Measurements from ENCODE around the gene TMEM164. TPM values are rescaled to one million over a fixed set of nuclear protein-coding genes. Genes with fewer than 3 reads are reported as not detected.

TMEM164 gene
- total RNA-seq, 4 donors from 2014 or later = 7.1 to 20.3 (median 13.3) TPM

DNA sequence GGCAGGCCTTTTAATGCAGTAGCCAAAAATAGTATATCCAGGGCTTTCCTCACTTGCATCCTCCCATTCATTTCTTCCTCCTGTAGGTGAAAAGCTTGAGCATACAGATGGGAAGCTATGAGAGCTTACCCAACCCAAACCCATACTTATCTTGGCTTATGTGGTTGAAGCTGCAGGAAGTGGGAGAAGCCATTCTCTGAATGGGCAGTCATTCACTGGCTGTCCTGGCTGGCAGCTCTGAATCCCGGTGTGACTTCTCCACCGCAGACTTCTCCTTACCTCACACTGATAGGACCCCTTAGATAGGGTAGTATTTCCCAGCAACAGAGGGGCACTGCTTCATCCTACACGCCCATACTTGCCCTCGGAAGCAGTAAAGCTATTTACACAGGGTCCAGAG, 189.6 kb downstream of the TMEM164 start:
- Histone ChIP-seq H3K27me3 (peaks cover 0 to 15% of the 10 kb centered on the region in 2 donors), H3K4me3 (no peak overlapping the region), H3K4me1 (no peaks in the 10 kb centered on the region), H3K36me3 (no peaks in the 10 kb centered on the region), H3K9me3 (no peaks in the 10 kb centered on the region), H3K27ac (no peak overlapping the region)
- DNase-seq (ENCODE audit: low spot score in 2 of 2) = no peak
- 73 to 81% methylated on average over 4 of the region's 4 CpGs for WGBS, 2 donors
- TF ChIP-seq EP300 (IDR thresholded peaks at IDR 0.05) (no peak), POLR2A (IDR thresholded peaks at IDR 0.05) (no peak)

DNA sequence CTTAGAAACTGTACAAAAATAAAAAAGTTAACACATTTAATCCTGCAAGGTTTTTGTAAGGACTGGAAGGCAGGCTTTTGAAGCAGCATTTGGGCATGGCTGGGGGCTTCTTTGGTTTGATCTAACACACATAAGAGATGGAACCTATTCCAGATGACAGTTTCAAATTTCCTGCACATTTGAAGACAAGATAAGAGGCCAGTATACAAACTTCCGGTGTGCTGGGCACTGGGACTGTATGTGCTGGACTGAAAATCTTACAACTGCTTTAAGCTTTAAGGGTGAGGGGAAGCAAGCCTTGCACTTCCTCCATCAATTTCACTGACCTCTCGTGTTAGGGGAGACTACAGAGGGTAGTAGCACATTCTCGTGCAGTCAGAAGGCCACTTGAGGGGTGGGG, 192.1 kb downstream of the TMEM164 start:
- TF ChIP-seq EP300 (IDR thresholded peaks at IDR 0.05) (no peak), POLR2A (IDR thresholded peaks at IDR 0.05) (no peak)
- TF ChIP-seq, protein P1, sequence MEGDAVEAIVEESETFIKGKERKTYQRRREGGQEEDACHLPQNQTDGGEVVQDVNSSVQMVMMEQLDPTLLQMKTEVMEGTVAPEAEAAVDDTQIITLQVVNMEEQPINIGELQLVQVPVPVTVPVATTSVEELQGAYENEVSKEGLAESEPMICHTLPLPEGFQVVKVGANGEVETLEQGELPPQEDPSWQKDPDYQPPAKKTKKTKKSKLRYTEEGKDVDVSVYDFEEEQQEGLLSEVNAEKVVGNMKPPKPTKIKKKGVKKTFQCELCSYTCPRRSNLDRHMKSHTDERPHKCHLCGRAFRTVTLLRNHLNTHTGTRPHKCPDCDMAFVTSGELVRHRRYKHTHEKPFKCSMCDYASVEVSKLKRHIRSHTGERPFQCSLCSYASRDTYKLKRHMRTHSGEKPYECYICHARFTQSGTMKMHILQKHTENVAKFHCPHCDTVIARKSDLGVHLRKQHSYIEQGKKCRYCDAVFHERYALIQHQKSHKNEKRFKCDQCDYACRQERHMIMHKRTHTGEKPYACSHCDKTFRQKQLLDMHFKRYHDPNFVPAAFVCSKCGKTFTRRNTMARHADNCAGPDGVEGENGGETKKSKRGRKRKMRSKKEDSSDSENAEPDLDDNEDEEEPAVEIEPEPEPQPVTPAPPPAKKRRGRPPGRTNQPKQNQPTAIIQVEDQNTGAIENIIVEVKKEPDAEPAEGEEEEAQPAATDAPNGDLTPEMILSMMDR (IDR thresholded peaks at IDR 0.05) = no peak
- no peaks in the 10 kb centered on the region for H3K36me3 ChIP-seq
- no peak for DNase-seq (ENCODE audit: low spot score in 2 of 2)
- H3K27me3 ChIP-seq = peaks cover 0 to 23% of the 10 kb centered on the region in 2 donors
- H3K4me3 ChIP-seq = no peak overlapping the region
- H3K9me3 ChIP-seq = no peaks in the 10 kb centered on the region
- no peak overlapping the region for H3K27ac ChIP-seq
- 55 to 71% methylated on average over 3 of the region's 3 CpGs for WGBS, 2 donors
- no peaks in the 10 kb centered on the region for H3K4me1 ChIP-seq

DNA sequence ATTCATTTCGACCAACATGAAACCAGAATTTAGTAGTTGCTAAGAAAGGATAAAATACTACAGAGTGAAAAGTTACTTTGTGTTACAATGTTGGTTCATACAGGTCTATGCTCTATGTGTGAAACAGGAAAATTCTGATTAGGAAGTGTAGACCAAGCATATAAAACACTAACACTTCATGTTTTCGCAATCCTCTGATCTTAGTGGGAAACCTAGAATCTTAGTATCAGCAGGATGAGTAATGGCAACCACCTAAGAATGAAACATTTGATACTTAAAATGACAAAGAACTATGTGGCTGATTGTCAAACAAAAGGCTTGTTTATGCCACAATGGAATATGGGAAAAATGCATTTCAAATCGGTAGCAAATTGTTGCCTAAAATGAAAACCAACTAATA, 198.9 kb downstream of the TMEM164 start:
- no peak for DNase-seq (ENCODE audit: low spot score in 2 of 2)
- Histone ChIP-seq H3K4me3 (no peak overlapping the region), H3K9me3 (no peaks in the 10 kb centered on the region), H3K4me1 (no peaks in the 10 kb centered on the region), H3K27me3 (peaks cover 0 to 20% of the 10 kb centered on the region in 2 donors), H3K36me3 (no peaks in the 10 kb centered on the region), H3K27ac (no peak overlapping the region)
- 67 to 76% methylated on average over 3 of the region's 3 CpGs for WGBS, 2 donors
- TF ChIP-seq, protein P1 (IDR thresholded peaks at IDR 0.05) = no peak
- TF ChIP-seq POLR2A (IDR thresholded peaks at IDR 0.05) = no peak
- no peak for TF ChIP-seq EP300 (IDR thresholded peaks at IDR 0.05)

DNA sequence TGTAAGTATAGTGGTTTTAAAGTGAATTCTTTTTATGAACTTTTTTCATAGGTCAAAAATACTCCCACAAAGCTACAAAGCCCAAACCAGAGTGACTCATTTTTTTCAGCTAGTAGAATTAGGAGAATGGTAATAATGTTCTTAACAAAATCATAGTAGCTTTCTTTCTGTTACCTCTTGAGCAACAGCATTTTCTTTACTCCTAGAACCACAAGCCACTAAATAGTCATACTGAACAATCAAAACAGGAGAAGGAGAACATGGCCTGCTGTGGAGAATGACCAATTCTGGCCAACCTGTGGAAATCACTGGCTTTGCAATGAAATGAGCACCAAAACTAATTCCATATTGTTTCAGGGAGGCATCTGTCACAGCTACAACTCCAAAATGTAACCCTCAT, 202.1 kb downstream of the TMEM164 start:
- Histone ChIP-seq H3K9me3 (no peaks in the 10 kb centered on the region), H3K36me3 (no peaks in the 10 kb centered on the region), H3K4me1 (no peaks in the 10 kb centered on the region), H3K4me3 (no peak overlapping the region), H3K27me3 (peaks cover 0 to 14% of the 10 kb centered on the region in 2 donors), H3K27ac (no peak overlapping the region)
- DNase-seq (ENCODE audit: low spot score in 2 of 2) = no peak
- TF ChIP-seq, protein P1 (IDR thresholded peaks at IDR 0.05) = no peak
- TF ChIP-seq POLR2A (IDR thresholded peaks at IDR 0.05) = no peak
- no peak for TF ChIP-seq EP300 (IDR thresholded peaks at IDR 0.05)

DNA sequence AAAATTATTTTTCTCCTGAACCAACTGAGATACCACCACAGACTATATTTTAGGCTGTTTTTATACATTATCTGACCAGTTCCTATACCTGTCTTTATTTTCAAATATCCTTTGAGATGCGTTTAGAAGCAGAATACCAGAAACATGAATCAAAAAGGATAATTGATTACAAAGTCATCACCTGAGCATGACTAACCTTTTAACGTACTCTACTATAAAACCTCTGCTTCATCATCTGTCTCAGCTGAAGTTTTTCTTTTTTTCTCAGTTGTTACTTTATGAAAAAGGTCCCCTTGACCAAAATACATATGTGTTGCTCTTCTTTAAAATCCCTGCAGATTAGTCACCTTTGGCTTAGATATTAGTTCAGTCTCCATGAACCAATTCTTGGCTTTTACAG, 205.2 kb downstream of the TMEM164 start:
- H3K27ac ChIP-seq = no peak overlapping the region
- H3K36me3 ChIP-seq = no peaks in the 10 kb centered on the region
- H3K4me1 ChIP-seq = no peaks in the 10 kb centered on the region
- H3K9me3 ChIP-seq = no peaks in the 10 kb centered on the region
- 81 to 98% methylated on average over 2 of the region's 2 CpGs for WGBS, 2 donors
- peaks cover 0 to 12% of the 10 kb centered on the region in 2 donors for H3K27me3 ChIP-seq
- DNase-seq (ENCODE audit: low spot score in 2 of 2) = no peak
- no peak overlapping the region for H3K4me3 ChIP-seq
- TF ChIP-seq, protein P1 (IDR thresholded peaks at IDR 0.05) = no peak
- no peak for TF ChIP-seq POLR2A (IDR thresholded peaks at IDR 0.05)
- no peak for TF ChIP-seq EP300 (IDR thresholded peaks at IDR 0.05)
